T-helper 17 cell (primary cell): ENCODE results near the gene LRRC52. TPM values are rescaled to one million over a fixed set of nuclear protein-coding genes. Genes with fewer than 3 reads are reported as not detected.

ENCODE experiments used
- ATAC-seq: fragments of 150-1000 bp; cut with Tn5 transposase; 2 replicates; pipeline ENCODE4 v1.10.0; 2021; ENCODE audit warnings: mild to moderate bottlenecking, moderate library complexity
- DNase-seq, 3 donors: peaks; one replicate each; pipeline versions ENCODE4 v3.0.0 to v3.0.0-alpha.2; 2020 to 2021
- H3K9me3 ChIP-seq: one replicate; pipeline ENCODE4 v1.7.0; 2013; ENCODE audit warnings: low read length, mild to moderate bottlenecking; ENCODE audit not compliant: control insufficient read depth, poor library complexity, severe bottlenecking
- H3K27ac Mint-ChIP-seq: one replicate; pipeline ENCODE4 v1.8.0; 2022; ENCODE audit warnings: mild to moderate bottlenecking, moderate library complexity, mixed read lengths
- H3K27me3 Mint-ChIP-seq: one replicate; pipeline ENCODE4 v1.8.0; 2022; ENCODE audit warnings: mixed read lengths
- H3K36me3 Mint-ChIP-seq: one replicate; pipeline ENCODE4 v1.8.0; 2022; ENCODE audit warnings: low read depth, mixed read lengths
- H3K4me1 Mint-ChIP-seq: one replicate; pipeline ENCODE4 v1.8.0; 2022; ENCODE audit warnings: mild to moderate bottlenecking, mixed read lengths
- H3K4me3 Mint-ChIP-seq: one replicate; pipeline ENCODE4 v1.8.0; 2022; ENCODE audit warnings: mild to moderate bottlenecking, moderate library complexity, mixed read lengths
- total RNA-seq, 4 donors: library from RNA in 2 of 4; stranded (reverse) in 2 of 4; gene quantifications; one replicate each; pipeline ENCODE4 v1.2.3 and lab custom pipeline; 2022 to 2026

LRRC52 gene
- total RNA-seq, 2 donors from 2014 or later, result not detected

- Mint-ChIP-seq H3K27ac (no peak overlapping the region), H3K4me1 (no peaks in the 10 kb centered on the region), H3K27me3 (peaks cover 60% of the 10 kb centered on the region), H3K4me3 (no peak overlapping the region), H3K36me3 (peaks cover 3% of the 10 kb centered on the region)
- no peak for DNase-seq
- ATAC-seq, result no peak
- no peaks in the 10 kb centered on the region for H3K9me3 ChIP-seq
These were observed 2.2 kb downstream of the LRRC52 start for GRCh38 chr1:165545974-165546373.

- H3K27me3 Mint-ChIP-seq, result peaks cover 57% of the 10 kb centered on the region
- no peak overlapping the region for H3K4me3 Mint-ChIP-seq
- H3K4me1 Mint-ChIP-seq, result no peaks in the 10 kb centered on the region
- no peak overlapping the region for H3K27ac Mint-ChIP-seq
- H3K9me3 ChIP-seq, result no peaks in the 10 kb centered on the region
- ATAC-seq, result no peak
- DNase-seq, result no peak
- H3K36me3 Mint-ChIP-seq, result peaks cover 2% of the 10 kb centered on the region
These were observed 6.2 kb downstream of the LRRC52 start for GRCh38 chr1:165549973-165550372.

- DNase-seq (no peak), ATAC-seq (no peak)
- H3K27ac Mint-ChIP-seq, result no peak overlapping the region
- H3K4me1 Mint-ChIP-seq, result no peaks in the 10 kb centered on the region
- peaks cover 49% of the 10 kb centered on the region for H3K27me3 Mint-ChIP-seq
- no peak overlapping the region for H3K4me3 Mint-ChIP-seq
- H3K9me3 ChIP-seq, result no peaks in the 10 kb centered on the region
- peaks cover 2% of the 10 kb centered on the region for H3K36me3 Mint-ChIP-seq
These were observed 7.7 kb downstream of the LRRC52 start for GRCh38 chr1:165551469-165551868.

GRCh38 chr1:165560883-165561656, 17.3 kb downstream of the LRRC52 start:
- H3K9me3 ChIP-seq, result no peaks in the 10 kb centered on the region
- ATAC-seq, result no peak
- Mint-ChIP-seq H3K36me3 (peaks cover 5% of the 10 kb centered on the region), H3K4me3 (no peak overlapping the region), H3K27ac (no peak overlapping the region), H3K27me3 (peaks cover 76% of the 10 kb centered on the region), H3K4me1 (peaks cover 6% of the 10 kb centered on the region)
- no peak for DNase-seq

DNA sequence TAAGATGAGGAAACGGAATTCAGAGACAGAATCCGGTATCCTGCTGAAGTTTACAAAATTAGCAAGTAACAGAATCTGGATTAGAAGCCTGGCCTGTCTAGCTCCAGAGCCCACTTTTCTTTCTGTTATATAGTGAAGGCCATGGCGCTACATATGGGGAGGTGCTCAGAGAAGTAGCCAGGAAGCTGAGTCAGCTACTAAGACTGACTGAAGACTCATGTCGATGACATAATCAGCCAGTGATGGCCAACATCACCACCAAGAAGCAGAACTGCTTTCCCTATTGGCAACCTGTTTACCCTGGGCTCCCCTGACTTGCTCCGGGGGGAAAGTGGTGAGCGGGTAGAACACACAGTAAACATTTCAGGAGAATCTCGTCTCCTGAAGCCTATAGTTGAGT, 18.8 kb downstream of the LRRC52 start:
- DNase-seq (no peak), ATAC-seq (no peak)
- H3K9me3 ChIP-seq, result no peaks in the 10 kb centered on the region
- no peak overlapping the region for H3K4me3 Mint-ChIP-seq
- peaks cover 6% of the 10 kb centered on the region for H3K4me1 Mint-ChIP-seq
- H3K27ac Mint-ChIP-seq, result no peak overlapping the region
- peaks cover 84% of the 10 kb centered on the region for H3K27me3 Mint-ChIP-seq
- peaks cover 8% of the 10 kb centered on the region for H3K36me3 Mint-ChIP-seq

- no peaks in the 10 kb centered on the region for H3K9me3 ChIP-seq
- H3K4me3 Mint-ChIP-seq, result no peak overlapping the region
- no peak for DNase-seq
- peaks cover 84% of the 10 kb centered on the region for H3K27me3 Mint-ChIP-seq
- ATAC-seq, result no peak
- no peak overlapping the region for H3K27ac Mint-ChIP-seq
- H3K36me3 Mint-ChIP-seq, result peaks cover 8% of the 10 kb centered on the region
- H3K4me1 Mint-ChIP-seq, result peaks cover 6% of the 10 kb centered on the region
These were observed 19.8 kb downstream of the LRRC52 start for GRCh38 chr1:165563551-165563950.

GRCh38 chr1:165564561-165564960, 20.8 kb downstream of the LRRC52 start:
- H3K9me3 ChIP-seq, result no peaks in the 10 kb centered on the region
- Mint-ChIP-seq H3K27ac (no peak overlapping the region), H3K4me1 (peaks cover 6% of the 10 kb centered on the region), H3K4me3 (no peak overlapping the region), H3K36me3 (peaks cover 8% of the 10 kb centered on the region), H3K27me3 (peaks cover 89% of the 10 kb centered on the region)
- no peak for ATAC-seq
- no peak for DNase-seq

- H3K27ac Mint-ChIP-seq, result no peak overlapping the region
- H3K4me1 Mint-ChIP-seq, result peaks cover 2% of the 10 kb centered on the region
- peaks cover 90% of the 10 kb centered on the region for H3K27me3 Mint-ChIP-seq
- no peak overlapping the region for H3K4me3 Mint-ChIP-seq
- DNase-seq, result no peak
- peaks cover 7% of the 10 kb centered on the region for H3K36me3 Mint-ChIP-seq
- no peaks in the 10 kb centered on the region for H3K9me3 ChIP-seq
- no peak for ATAC-seq
These were observed 22.1 kb downstream of the LRRC52 start for GRCh38 chr1:165565751-165566490.

GRCh38 chr1:165570078-165570477, 26.3 kb downstream of the LRRC52 start:
- ATAC-seq (no peak), DNase-seq (no peak)
- H3K4me1 Mint-ChIP-seq, result peaks cover 2% of the 10 kb centered on the region
- no peak overlapping the region for H3K27ac Mint-ChIP-seq
- no peak overlapping the region for H3K4me3 Mint-ChIP-seq
- peaks cover 77% of the 10 kb centered on the region for H3K27me3 Mint-ChIP-seq
- no peaks in the 10 kb centered on the region for H3K9me3 ChIP-seq
- peaks cover 9% of the 10 kb centered on the region for H3K36me3 Mint-ChIP-seq

- H3K27me3 Mint-ChIP-seq, result peaks cover 61% of the 10 kb centered on the region
- ATAC-seq (no peak), DNase-seq (no peak)
- no peak overlapping the region for H3K27ac Mint-ChIP-seq
- H3K4me1 Mint-ChIP-seq, result peaks cover 6% of the 10 kb centered on the region
- no peaks in the 10 kb centered on the region for H3K9me3 ChIP-seq
- H3K4me3 Mint-ChIP-seq, result no peak overlapping the region
- peaks cover 6% of the 10 kb centered on the region for H3K36me3 Mint-ChIP-seq
These were observed 30.0 kb downstream of the LRRC52 start for GRCh38 chr1:165573787-165574186.

- Mint-ChIP-seq H3K4me1 (peaks cover 6% of the 10 kb centered on the region), H3K27ac (no peak overlapping the region), H3K4me3 (no peak overlapping the region), H3K27me3 (peaks cover 59% of the 10 kb centered on the region), H3K36me3 (peaks cover 6% of the 10 kb centered on the region)
- ATAC-seq (no peak), DNase-seq (no peak)
- H3K9me3 ChIP-seq, result no peaks in the 10 kb centered on the region
These were observed 30.5 kb downstream of the LRRC52 start for GRCh38 chr1:165574295-165574694.

DNA sequence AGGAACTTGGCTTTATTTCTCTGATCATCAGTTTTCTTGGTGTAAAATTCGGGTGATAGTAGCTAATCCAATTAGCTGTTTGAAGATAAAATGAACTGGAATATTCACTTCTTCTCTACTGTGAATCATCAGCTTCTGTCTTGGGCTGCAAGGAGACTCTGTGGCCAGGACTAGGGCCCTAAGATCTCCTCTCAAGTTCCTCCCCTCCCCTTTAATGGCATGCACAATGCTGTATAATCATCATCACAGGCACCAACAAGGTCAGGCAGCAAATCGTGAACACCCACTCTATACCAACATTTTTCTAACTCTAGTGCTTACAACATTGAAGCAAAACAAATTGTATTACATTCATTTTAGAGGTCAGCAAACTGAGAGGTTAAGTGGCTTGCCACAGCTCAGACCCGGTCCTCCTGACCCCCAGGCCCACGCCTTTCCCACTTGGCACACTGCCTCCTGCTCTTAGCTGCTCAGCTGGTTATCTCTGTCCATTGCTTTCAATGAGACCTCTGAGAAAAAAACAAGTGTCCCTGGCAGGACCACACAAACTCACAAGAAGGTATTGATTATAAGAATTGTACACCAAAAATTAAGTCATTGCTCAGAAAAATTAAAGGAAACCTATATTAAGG, 31.8 kb downstream of the LRRC52 start:
- DNase-seq (no peak), ATAC-seq (no peak)
- no peak overlapping the region for H3K4me3 Mint-ChIP-seq
- peaks cover 53% of the 10 kb centered on the region for H3K27me3 Mint-ChIP-seq
- peaks cover 4% of the 10 kb centered on the region for H3K36me3 Mint-ChIP-seq
- H3K4me1 Mint-ChIP-seq, result peaks cover 8% of the 10 kb centered on the region
- no peaks in the 10 kb centered on the region for H3K9me3 ChIP-seq
- no peak overlapping the region for H3K27ac Mint-ChIP-seq

DNA sequence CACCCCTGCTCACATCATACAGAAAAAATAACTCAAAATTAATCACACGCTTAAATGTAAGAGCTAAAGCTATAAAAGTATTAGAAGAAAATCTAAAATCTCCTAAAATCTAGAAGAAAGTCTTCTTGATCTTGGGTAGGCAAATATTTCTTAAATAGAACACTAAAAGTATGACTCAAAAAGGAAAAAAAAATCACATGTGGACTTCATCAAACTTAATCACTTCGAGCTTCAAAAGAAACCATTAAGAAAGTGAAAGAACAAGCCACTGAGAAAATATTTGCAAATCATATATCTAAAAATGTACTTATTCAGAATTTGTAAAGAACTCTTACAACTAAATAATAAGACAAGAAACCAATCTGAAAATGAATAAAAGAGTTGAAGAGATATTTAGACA, 32.7 kb downstream of the LRRC52 start:
- no peak overlapping the region for H3K4me3 Mint-ChIP-seq
- H3K27me3 Mint-ChIP-seq, result peaks cover 43% of the 10 kb centered on the region
- H3K27ac Mint-ChIP-seq, result peak overlapping the region; percentile 27
- no peaks in the 10 kb centered on the region for H3K9me3 ChIP-seq
- H3K4me1 Mint-ChIP-seq, result peaks cover 8% of the 10 kb centered on the region
- ATAC-seq, result no peak
- no peak for DNase-seq
- H3K36me3 Mint-ChIP-seq, result peaks cover 2% of the 10 kb centered on the region
